Hypothalamus (tissue), 51 donors: ENCODE data around the gene SEMA3D.
"Not testable (repeated sequence)": the region's sequence is repeated elsewhere in the genome, so short reads cannot be mapped to it uniquely, and the experiment has no call there.

Experiments
- DNase-seq, 51 donors: peaks; one replicate each; lab custom pipeline; 2025; lab: John Stamatoyannopoulos, UW

Gene SEMA3D

DNA sequence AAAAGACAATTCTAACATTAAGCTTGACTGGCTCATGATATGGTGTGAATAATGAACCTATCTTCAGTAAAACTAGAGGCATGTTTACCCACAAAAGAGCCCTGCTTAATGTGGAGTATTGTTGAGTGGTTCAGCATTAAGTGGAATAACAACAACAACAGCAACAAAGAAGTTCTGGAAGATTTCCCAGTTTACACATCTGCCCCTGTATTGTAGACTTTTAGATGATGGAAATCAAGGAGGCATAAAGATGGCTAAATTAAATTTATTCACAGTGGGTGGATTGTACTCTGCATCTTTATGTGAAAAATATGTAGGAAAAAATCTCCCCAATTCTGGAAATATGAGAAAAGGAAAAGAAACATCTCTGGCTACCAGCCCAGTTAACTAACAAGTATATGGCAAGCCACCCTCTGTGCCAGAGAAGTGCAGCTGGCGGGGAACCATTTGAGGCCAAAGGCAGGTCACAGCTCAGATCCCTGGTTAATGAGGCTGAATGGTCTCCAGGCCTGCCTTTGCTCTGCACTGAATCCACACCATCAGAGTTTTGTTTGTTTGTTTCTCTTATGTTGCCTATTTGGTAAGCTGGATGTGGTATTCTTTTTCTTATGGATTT lies 186.0 kb downstream of the SEMA3D start:
- peak in 1 of 51 donors; percentile 1 for DNase-seq

DNA sequence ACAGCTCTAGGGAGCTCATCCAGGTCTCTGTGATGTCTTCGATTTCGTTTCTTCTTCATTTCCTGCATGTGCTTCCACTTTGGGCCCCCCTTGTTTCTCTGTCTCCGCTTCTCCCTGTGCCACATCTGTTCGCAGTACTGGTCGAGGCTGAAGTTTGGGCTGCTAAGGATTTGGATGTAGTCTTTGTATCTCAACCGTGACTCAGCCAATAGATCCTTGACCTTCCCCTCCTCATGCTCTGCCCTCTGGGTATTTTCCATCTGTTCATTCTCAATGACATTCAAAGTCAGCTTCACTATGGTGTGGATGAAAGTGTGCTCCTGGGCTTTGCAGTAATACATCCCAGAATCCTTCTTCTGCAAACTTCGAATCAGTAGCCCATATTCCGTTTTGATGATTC lies 187.4 kb downstream of the SEMA3D start:
- DNase-seq, result no peak

- no peak for DNase-seq
Observed at GRCh38 chr7:84998665-84999064, 188.2 kb downstream of the SEMA3D start.

DNA sequence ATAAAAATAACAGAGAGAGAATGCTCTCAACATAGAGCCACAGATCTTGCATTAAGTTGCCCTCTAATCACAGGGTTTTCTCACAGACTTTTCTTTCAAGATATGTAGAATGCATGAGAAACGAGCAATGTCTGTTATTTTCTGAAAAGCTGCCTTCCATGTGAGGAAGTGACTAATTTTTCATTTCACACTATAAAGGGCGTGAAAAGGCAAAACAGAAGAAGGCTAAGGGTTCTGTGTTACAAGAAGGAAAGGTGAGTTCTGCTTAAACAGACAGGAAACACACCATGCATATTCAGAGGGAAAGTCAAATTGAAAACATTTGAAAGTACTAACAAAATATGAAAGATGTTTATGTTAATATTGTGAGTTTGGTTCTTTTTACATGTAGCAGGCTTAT lies 189.2 kb downstream of the SEMA3D start:
- no peak for DNase-seq

- not testable (repeated sequence) for DNase-seq
Observed at GRCh38 chr7:84992954-84993353, 193.9 kb downstream of the SEMA3D start.

DNA sequence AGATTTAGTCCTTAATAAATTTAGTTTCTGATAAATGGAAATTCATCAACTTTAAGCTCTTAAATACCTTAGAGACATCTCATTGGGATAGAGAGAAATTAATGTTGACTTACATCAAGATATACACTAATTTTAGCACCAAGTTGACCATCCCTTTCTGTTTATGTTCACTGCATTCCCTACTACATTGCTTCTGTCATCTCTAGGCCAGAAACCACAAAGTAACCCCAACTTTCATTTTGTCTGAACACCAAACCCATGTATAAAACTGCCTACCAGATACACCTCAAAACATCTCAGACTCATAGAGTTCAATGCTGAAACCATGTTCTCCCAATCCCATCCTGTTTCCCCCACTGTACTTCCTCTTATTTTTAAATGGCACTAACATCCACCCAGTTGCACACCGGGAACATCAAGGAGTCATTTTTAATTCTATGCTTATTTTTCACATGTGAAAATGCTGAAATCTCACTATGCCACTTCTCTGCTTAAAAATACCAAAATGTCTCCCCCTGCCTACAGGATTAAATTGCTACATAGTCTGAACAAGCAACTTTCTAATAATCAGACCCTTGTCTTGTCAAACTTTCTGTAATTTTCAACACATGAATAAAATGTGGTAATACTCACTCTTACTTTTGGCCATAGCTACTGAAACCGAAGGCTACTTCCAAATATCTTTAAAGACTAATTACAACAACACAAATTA lies 201.6 kb downstream of the SEMA3D start:
- DNase-seq, result no peak

- no peak for DNase-seq
Observed at GRCh38 chr7:84982199-84982598, 204.7 kb downstream of the SEMA3D start.

DNA sequence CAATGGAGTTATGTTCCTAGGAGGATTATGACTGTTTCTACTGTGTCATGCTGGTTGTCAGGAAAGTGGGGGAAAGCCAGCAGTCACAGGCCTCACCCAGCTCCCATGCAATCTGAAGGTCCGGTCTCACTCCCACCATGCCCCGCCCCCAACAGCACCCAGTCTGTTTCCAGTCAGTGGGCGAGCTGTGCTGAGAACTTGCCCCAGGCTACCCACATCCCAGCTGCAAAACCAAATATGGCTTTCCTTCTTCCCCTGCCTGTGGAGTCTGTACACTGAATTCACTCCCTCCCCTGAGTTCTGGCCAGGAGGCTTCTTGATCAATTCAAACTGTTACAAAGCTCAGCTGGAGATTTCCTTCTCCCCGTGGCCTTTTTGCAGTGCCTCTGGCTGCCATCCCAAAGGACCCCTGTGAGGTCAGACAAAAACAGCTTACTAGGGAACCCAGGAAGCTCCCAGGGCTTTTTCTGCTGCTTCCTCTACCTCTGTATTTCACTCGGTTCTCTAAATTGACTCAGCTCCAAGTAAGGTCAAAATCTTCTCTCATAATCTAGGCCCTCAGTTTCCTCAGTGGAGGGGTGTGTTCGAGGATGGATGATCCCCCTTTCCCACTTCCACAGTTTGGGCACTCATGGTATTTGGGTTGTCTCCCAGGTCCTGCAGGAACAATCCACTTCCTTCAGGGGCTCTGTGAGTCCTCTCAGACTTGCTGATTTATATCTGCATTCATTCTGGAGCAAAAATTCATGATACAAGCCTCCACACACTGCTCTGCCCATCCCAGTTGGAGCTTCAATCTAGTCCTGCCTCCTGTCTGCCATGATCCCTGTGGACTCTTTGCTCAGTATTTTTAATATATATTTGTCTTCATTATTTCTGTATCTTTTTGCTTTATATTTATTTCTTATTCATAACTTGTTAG lies 205.5 kb downstream of the SEMA3D start:
- DNase-seq, result no peak

GRCh38 chr7:84975586-84976185 lies 211.2 kb downstream of the SEMA3D start:
- DNase-seq, result no peak

DNA sequence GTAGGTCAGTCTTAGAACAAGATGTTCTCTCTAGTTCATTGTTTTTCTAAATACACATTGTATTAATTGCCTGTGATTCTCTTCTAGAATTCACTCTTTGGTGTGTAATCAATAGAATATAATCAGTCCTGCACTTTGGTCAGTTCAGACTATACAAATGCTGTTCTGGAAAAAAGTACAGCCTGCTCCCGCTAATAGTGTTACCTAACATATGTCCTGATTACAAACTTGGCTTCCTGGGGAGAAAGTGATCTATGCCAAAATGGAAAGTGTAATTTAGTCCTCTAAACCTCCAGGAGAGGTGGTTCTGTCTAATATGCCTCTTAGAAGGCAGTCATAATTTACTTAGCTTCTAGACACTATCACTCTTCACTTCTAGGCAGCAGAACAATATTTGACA lies 215.5 kb downstream of the SEMA3D start:
- DNase-seq, result no peak

- no peak for DNase-seq
Observed at GRCh38 chr7:84970670-84971069, 216.2 kb downstream of the SEMA3D start.

DNA sequence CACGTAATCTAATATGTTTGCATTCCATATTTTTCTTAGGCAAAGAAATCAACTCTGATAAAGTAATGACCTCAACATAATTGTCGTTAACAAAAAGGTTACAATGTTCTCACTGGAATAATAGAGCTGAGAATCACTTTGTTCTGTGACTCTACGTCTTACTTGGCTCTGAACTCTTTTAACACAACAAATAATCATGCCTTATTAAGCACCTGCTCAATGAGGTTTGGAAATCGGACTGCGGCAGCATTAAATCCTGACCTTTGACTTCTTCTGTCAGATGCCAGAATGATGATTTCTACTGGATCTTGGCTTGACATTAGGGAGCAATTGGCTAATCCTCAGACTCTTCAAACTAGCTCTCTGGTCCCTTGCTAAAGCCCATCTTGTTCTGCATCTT lies 233.6 kb downstream of the SEMA3D start:
- no peak for DNase-seq

- DNase-seq, result no peak
Observed at GRCh38 chr7:84950836-84951235, 236.0 kb downstream of the SEMA3D start.

DNA sequence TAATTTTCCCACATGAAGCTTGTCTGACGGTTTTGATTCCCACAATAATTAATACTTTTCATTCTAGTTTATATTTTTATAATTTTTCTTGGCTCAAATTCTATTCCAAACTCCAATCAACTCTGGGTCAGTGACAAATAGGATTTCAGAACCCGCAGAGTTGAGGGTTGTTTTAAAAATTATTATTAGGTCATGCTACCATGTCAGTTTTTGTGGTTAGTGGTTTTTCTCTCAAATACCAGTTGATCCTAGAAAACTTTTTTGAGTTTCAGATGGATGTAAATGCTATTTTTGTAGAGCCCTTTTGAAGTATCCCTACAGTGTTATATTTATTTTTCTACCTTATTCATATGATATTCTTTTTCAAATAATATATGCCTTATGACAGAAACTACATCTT lies 237.4 kb downstream of the SEMA3D start:
- DNase-seq, result no peak

DNA sequence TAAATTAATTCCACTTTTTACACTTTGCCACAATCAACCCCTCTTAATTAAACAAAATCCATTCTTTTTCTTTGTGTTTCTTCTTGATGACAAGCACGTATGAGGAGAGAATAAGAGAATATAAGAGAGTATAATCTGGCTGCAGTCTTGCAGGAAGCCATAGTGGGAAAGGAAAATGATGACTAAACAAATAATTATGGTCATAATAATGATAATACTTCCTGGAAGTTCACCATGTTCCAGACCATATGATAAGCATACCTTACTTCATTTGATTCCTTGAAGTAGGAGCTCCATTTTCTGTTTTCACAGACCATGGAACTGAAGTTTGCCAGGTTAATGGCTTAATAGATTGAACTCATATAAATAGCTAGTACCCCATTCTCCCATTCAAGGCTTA lies 237.8 kb downstream of the SEMA3D start:
- no peak for DNase-seq

DNA sequence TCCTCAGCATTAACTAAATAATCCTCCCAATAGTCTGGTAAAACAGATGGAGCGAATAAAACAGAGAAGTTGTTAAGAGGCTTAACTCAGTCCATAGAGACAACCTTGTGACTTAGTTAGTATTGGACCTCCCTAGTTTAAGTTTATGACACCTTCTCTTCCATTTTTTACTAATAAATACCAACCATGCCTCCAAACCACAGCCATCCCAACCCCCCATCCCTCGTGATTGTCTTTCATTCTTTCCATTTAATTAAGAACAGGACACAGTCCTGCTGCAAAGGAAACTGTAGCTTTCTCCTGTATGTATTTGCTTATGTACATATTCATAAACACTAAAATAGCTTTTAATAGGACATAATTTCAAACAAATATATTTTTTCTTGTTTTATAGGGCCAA lies 238.2 kb downstream of the SEMA3D start:
- no peak for DNase-seq

GRCh38 chr7:84946549-84946948 lies 240.3 kb downstream of the SEMA3D start:
- no peak for DNase-seq
